Caco-2 (cell line): ENCODE results near the gene SHROOM1. TPM values are rescaled to one million over a fixed set of nuclear protein-coding genes. Genes with fewer than 3 reads are reported as not detected.

Experiments used
- BruUV-seq: library from RNA; stranded (reverse); fragments of 400-500 nt; replicated peaks from 2 replicates; lab custom pipeline; 2021; lab: Mats Ljungman, UMichigan
- CTCF ChIA-PET: fragments of 300-600 bp; sonication (Branson Sonifier 250); formaldehyde crosslinking; loops from one replicate; lab custom pipeline; 2022; ENCODE audit warnings: antibody characterized with exemption; lab: Charles Lee
- POLR2A ChIA-PET: fragments of 300-600 bp; sonication (Branson Sonifier 250); formaldehyde crosslinking; loops from one replicate; lab custom pipeline; 2022; ENCODE audit warnings: antibody characterized with exemption; lab: Charles Lee
- DNase-seq, 2 experiments: peaks; one replicate each; pipeline versions ENCODE4 v3.0.0 to v3.0.0-alpha.2; 2020 to 2022
- H3K27me3 ChIP-seq: replicated peaks from 2 replicates; pipeline ENCODE4 v1.6.0; 2011; ENCODE audit warnings: low read length; ENCODE audit not compliant: control insufficient read depth, insufficient read depth
- H3K36me3 ChIP-seq: 2 replicates; pipeline ENCODE4 v1.5.1; 2011; ENCODE audit warnings: low read length; ENCODE audit not compliant: control insufficient read depth, insufficient read depth
- H3K4me1 ChIP-seq: fragments of 250-450 bp; sonication (Bioruptor Pico); 2 replicates; pipeline ENCODE4 v1.5.1; 2020; ENCODE audit warnings: mild to moderate bottlenecking
- H3K4me3 ChIP-seq: 2 replicates; pipeline ENCODE4 v1.5.1; 2011; ENCODE audit warnings: low read depth, mild to moderate bottlenecking, control low read depth, low read length
- H3K9me3 ChIP-seq: fragments of 250-450 bp; sonication (Bioruptor Pico); 2 replicates; pipeline ENCODE4 v1.5.1; 2020; ENCODE audit warnings: mild to moderate bottlenecking, moderate library complexity
- H3K27ac Mint-ChIP-seq: one replicate; pipeline ENCODE4 v1.8.0; 2022; ENCODE audit warnings: mixed read lengths; ENCODE audit not compliant: unreplicated experiment
- H3K27me3 Mint-ChIP-seq: one replicate; pipeline ENCODE4 v1.8.0; 2022; ENCODE audit warnings: mixed read lengths; ENCODE audit not compliant: insufficient read depth, unreplicated experiment
- H3K36me3 Mint-ChIP-seq: one replicate; pipeline ENCODE4 v1.8.0; 2022; ENCODE audit warnings: mild to moderate bottlenecking, mixed read lengths; ENCODE audit not compliant: insufficient read depth, unreplicated experiment
- H3K4me1 Mint-ChIP-seq: one replicate; pipeline ENCODE4 v1.8.0; 2022; ENCODE audit warnings: low read depth, mixed read lengths; ENCODE audit not compliant: unreplicated experiment
- H3K4me3 Mint-ChIP-seq: one replicate; pipeline ENCODE4 v1.8.0; 2022; ENCODE audit warnings: mild to moderate bottlenecking, moderate library complexity, mixed read lengths; ENCODE audit not compliant: unreplicated experiment
- H3K9me3 Mint-ChIP-seq: one replicate; pipeline ENCODE4 v1.8.0; 2022; ENCODE audit warnings: mixed read lengths; ENCODE audit not compliant: unreplicated experiment
- CTCF ChIP-seq, 2 experiments: fragments of 200-600 bp in 1 of 2; IDR thresholded peaks; 1 replicate in 1 of 2; 2 replicates in 1 of 2; pipeline versions ENCODE4 v1.5.1 to v1.8.0; 2011 to 2022; ENCODE audit warnings: antibody characterized with exemption in 1 of 2, control low read depth in 1 of 2, inconsistent platforms in 1 of 2, low read depth in 1 of 2, low read length in 1 of 2, mild to moderate bottlenecking in 1 of 2, moderate library complexity in 1 of 2; ENCODE audit not compliant: insufficient read depth in 1 of 2, severe bottlenecking in 1 of 2, unreplicated experiment in 1 of 2
- intact Hi-C: fragments of 100-400 bp; cut with micrococcal nuclease; formaldehyde crosslinking; loops from one replicate; pipeline ENCODE4 v1.10.0; 2022; ENCODE audit not compliant: unreplicated experiment
- total RNA-seq: library from RNA; stranded (reverse); gene quantifications from 2 replicates; pipeline ENCODE4 v1.2.3, GENCODE V29; 2022

Gene SHROOM1
- total RNA-seq, 1 experiment from 2014 or later: 17.4 TPM

- Histone ChIP-seq H3K4me1 (peaks cover 43% of the 10 kb centered on the region), H3K9me3 (no peaks in the 10 kb centered on the region), H3K36me3 (peaks cover 11% of the 10 kb centered on the region), H3K27me3 (no peaks in the 10 kb centered on the region), H3K4me3 (no peak within 1 kb of the TSS)
- ChIA-PET CTCF (no interaction called here), POLR2A (no interaction called here)
- TF ChIP-seq CTCF (IDR thresholded peaks at IDR 0.05; ENCODE audit: insufficient read depth in 1 of 2, low read depth in 1 of 2, low read length in 1 of 2, severe bottlenecking in 1 of 2, unreplicated experiment in 1 of 2): no peak
- Mint-ChIP-seq H3K36me3 (peaks cover 77% of the 10 kb centered on the region), H3K27ac (peak within 1 kb of the TSS; percentile 45), H3K4me3 (peak within 1 kb of the TSS; percentile 47), H3K4me1 (peaks cover 26% of the 10 kb centered on the region), H3K9me3 (no peaks in the 10 kb centered on the region), H3K27me3 (no peaks in the 10 kb centered on the region)
- intact Hi-C loops: loop anchor here (1.0 kb wide), 1 partner anchor 10 kb away; no protein-coding TSS in a partner anchor
- no TSS peak for BruUV-seq
- peak; percentile 60 to 70 for DNase-seq
These were observed 42.9 kb upstream of the SHROOM1 start, which contains the start of gene LEAP2 for GRCh38 chr5:132873119-132873929. Gene LEAP2 (plus strand): TSS chr5:132873668. CDS start chr5:132873695, 27 bp downstream.

- H3K4me3 Mint-ChIP-seq: peak overlapping the region; percentile 17
- Histone ChIP-seq H3K4me3 (no peak overlapping the region), H3K27me3 (no peaks in the 10 kb centered on the region), H3K4me1 (peaks cover 43% of the 10 kb centered on the region), H3K9me3 (no peaks in the 10 kb centered on the region), H3K36me3 (peaks cover 10% of the 10 kb centered on the region)
- intact Hi-C loops: loop anchor here (1.0 kb wide), 1 partner anchor 11 kb away; no protein-coding TSS in a partner anchor
- peaks cover 26% of the 10 kb centered on the region for H3K4me1 Mint-ChIP-seq
- POLR2A ChIA-PET: no interaction called here
- no peak for TF ChIP-seq CTCF (IDR thresholded peaks at IDR 0.05; ENCODE audit: insufficient read depth in 1 of 2, low read depth in 1 of 2, low read length in 1 of 2, severe bottlenecking in 1 of 2, unreplicated experiment in 1 of 2)
- no peaks in the 10 kb centered on the region for H3K27me3 Mint-ChIP-seq
- peak overlapping the region; percentile 45 for H3K27ac Mint-ChIP-seq
- H3K36me3 Mint-ChIP-seq: peaks cover 77% of the 10 kb centered on the region
- BruUV-seq: no TSS peak
- no peaks in the 10 kb centered on the region for H3K9me3 Mint-ChIP-seq
- no peak for DNase-seq
- CTCF ChIA-PET: no interaction called here
These were observed 42.3 kb upstream of the SHROOM1 start for GRCh38 chr5:132872788-132873118.

- CTCF ChIA-PET: no interaction called here
- peak overlapping the region; percentile 45 for H3K27ac Mint-ChIP-seq
- H3K36me3 ChIP-seq: peaks cover 10% of the 10 kb centered on the region
These were observed 41.2 kb upstream of the SHROOM1 start for GRCh38 chr5:132871459-132872284.

More at GRCh38 chr5:132871459-132872284, 41.2 kb upstream of the SHROOM1 start:
- H3K4me3 Mint-ChIP-seq: no peak overlapping the region
- BruUV-seq: no TSS peak
- no peaks in the 10 kb centered on the region for H3K27me3 Mint-ChIP-seq
- intact Hi-C loops: no loop called here
- TF ChIP-seq CTCF (IDR thresholded peaks at IDR 0.05; ENCODE audit: insufficient read depth in 1 of 2, low read depth in 1 of 2, low read length in 1 of 2, severe bottlenecking in 1 of 2, unreplicated experiment in 1 of 2): no peak
- no peaks in the 10 kb centered on the region for H3K9me3 Mint-ChIP-seq
- peaks cover 84% of the 10 kb centered on the region for H3K36me3 Mint-ChIP-seq
- no peaks in the 10 kb centered on the region for H3K9me3 ChIP-seq
- H3K4me1 ChIP-seq: peaks cover 45% of the 10 kb centered on the region
- no peak for DNase-seq
- H3K4me1 Mint-ChIP-seq: peaks cover 26% of the 10 kb centered on the region
- H3K4me3 ChIP-seq: no peak overlapping the region
- POLR2A ChIA-PET: no interaction called here
- H3K27me3 ChIP-seq: no peaks in the 10 kb centered on the region
